ENCODE measurements around the gene UBE2H.

The UBE2H gene

DNA sequence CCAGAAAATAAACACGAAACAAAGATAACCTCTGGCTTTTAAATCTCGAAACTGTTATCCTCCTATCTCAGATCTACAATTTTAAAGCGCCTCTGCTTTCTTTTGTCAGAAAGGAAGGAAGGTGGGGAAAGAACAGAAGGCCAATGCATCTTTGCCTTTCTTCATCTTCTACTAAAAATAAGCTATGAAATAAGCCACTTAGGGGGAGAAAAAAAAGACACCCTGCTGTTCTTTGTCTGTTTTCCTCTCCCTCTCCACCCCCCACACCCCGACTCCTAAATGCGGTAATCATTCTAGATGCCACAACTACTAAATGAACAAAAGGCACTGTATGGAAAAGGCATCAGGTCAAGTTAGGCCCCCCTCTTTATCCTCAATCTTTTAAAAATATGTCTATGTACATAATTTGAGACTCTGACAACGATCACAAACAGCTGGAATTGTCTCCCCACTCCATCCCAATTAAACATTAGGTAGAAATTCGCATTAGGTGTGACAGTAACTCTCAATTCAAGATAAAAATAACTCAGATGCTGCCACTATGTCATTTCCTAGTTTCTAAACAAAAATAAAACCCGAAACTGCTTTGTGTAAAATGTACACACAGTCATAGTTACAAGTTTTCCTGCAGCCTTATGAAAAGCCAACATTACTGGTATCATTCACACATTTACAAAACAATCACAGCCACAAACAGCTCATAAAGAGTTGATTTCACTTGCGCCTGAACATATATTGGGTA lies 2.4 kb downstream of the UBE2H start:
- DNase-seq: no peak

DNA sequence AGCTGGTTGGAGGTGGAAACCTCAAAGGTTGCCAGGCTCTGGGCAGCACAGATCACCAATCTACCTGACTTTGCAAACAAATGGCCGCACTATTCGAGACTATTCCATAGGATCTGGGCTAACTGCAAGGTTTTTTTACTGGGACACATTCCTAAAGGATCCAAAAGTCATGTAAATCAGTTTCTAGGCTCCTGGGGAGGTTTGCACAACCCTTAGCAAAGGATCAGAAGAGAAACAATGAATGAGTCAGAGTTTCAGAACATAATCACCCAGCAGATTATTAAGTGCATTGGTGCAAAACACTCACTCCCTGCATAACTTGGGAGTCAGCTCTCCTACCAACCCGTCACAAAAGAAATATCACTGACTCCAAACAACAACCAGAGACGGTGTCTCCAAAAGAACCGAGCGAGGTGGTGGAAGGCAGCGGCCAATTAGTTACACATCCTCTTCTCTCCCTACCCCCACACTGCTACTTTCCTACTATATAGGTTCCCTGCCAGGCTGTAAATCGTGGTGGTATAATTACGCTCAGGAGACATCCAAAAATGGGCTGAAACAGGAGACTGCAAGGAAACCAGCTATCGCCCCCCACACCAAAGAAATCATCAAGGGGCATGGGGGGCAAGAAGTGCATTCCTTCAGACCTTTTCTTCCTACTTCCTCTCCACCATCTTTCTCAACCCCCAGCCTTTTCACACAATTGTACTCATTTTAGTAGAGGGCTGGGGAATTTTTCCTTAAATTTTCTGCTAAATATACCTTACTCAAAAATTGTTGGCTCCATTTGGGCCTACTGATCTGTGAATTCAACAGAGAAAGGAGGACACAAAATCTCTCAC lies 3.2 kb downstream of the UBE2H start:
- no peak for DNase-seq

DNA sequence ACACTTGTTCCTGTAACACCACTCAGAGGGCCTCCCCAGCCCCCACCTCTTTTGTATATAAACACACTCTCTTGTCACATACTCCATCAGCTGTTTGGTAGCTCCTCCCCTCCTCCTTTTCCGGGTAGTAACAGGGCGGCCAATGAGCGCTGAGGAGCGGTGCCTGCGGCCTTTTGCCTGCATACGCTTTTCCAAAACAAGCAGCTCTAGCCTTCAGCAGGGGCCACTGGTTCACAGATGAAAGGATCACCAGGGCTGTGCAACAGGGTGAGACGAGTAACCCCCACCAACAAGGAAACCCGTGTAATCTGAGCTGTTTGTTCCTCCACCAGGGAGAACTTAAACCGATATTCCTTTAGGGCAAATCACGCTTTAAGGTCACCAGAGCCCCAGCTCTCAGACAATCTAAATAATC lies 3.9 kb downstream of the UBE2H start:
- peak; percentile 93 for DNase-seq

DNA sequence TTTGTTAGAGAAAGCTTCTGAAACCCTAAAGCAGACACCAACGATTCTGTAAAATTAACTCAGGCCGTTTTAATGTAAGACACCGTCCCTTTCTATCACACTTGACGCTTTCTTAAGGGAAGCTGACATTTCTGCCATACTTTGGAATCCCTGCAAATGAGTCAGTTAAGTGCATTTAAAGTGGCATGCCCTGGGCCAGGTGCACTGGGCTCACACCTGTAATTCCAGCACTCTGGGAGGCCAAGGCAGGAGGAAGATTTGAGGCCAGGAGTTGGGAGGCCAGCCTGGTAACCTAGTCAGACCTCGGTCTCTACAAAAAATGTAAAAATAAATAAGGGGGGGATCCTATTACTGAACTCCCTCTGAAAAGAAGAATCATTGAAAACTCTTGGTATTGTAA lies 4.4 kb downstream of the UBE2H start:
- no peak for DNase-seq

DNA sequence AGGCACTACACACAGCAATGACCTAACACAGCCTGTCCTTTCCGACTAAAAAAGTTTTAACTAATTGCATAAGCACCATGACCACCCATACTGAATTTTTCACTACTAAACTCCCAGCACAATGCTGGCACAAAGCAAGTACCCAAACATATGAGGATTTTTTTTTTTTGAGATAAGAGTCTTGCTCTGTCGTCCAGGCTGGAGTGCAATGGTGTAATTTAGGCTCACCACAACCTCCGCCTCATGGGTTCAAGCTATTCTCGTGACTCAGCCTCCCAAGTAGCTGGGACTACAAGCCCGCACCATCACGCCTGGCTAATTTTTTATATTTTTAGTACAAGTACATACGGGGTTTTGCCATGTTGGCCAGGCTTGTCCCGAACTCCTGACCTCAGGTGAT lies 5.1 kb downstream of the UBE2H start:
- DNase-seq: no peak

DNA sequence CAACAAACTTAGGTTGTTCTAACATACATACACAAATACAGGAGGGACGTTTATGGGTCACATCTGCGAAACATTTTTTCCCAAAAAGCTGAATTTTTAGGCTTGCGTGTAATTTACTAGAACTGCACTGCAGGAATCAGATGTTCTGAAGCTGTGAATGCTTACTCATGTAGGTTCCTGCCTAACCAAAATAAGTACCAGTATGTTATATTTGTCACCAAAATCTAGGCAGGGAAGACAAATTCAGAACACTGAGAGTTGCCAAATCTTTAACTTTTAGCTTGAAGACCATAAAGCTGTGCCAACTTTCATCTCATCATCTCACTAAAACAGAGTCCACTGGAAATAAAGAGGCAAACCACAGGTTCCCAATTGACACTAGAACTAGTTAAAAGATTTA lies 5.7 kb downstream of the UBE2H start:
- no peak for DNase-seq

DNA sequence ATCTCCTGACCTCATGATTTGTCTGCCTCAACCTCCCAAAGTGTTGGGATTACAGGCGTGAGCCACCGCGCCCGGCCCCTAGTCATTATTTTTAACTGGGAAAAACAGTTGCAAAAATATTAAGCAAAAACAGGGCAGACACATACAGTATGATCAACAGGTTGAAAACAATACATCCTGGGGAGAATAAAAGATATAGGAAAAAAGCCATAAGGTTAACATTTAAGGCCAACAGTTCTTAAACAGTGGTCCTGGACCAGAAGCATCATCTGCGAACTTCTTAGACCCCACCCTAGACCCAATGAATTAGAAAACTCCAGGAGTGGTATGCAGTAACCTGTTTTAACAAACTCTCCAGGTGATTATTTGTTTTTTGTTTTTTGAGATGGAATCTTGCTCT lies 6.5 kb downstream of the UBE2H start:
- DNase-seq: no peak

DNA sequence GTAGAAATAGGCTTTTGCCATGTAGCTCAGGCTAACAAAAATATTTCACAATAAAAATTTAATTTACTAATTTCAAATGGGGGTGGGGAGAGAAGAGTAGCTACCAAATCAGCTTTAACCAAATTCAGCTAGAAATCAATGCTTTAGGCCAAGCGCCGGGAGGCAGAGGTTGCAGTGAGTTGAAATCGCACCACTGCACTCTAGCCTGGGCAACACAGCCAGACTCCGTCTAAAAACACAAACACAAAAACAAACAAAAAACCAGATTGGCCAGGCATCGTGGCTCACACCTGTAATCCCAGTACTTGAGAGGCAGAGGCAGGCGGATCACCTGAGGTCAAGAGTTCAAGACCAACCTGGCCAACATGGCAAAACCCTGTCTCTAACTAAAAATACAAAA lies 9.4 kb downstream of the UBE2H start:
- no peak for DNase-seq

DNA sequence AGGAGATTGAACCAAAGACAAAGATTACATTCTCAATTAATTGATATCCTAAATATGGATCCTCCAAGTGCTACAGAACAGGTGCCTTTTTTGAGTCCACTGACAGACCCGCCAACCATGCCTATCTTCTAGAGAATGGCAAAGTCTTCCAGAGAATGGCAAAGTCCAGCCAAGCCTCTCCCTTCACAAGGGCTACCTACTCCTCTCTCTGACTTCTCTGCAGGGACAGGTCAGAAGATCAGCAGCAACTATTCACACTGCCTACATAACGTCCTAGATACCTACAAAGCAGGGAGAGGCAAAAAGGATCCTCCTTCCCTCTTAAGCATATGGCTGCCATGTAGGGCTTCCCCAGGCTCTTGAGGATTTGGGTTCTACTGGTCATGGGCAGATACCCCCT lies 12.4 kb downstream of the UBE2H start:
- no peak for DNase-seq

DNA sequence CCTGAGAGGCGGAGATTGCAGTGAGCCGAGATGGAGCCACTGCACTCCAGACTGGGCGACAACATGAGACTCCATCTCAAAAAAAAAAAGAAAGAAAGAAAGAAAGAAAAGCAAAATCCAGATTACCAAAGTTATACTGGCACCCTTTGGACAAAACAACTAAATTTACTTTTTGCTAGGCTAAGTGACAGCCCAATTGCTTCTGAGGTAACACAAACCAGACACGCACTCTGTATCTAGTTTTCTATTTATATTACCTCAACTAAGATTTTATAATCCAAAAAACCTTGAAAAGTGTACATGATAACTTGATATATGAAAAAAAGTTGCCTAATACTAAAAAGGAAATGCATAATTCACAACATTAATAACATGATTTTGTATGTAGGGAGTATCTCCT lies 12.9 kb downstream of the UBE2H start:
- no peak for DNase-seq

DNA sequence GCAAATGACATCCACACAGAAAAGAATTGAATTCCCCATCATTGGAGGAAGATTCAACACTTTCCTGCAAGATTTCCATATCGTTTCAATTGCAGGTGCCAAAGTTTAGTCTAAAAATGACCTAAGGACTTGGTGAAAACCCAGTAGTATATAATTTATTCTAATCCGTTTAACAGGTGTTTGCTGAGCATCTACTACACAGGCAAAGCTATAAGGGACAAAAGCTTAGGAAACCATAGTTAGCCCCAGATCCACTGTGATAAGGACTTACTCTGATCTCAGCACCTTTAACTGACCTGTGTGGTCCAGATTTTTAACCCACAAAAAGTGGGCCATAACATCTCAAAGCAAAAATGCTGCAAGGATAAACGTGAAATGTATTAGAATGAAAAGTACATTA lies 19.1 kb downstream of the UBE2H start:
- DNase-seq: no peak

DNA sequence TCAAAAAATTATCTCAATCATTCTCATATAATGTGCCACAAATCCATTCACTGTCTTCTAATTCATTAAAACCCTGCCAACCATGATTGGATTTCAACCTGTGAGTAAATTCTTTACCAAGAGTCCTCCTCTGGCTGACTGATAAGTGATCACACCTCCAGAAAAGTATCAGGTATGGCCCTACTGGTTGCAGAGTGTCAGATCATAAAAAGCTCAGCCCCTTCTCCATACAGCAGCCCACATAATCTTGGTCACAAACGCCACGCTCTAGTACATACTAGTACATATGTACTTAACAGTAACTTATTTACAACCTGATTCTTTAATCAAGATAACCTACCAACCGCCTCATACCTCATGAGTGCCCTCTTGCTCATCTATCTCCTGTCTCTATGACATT lies 26.1 kb downstream of the UBE2H start:
- no peak for DNase-seq

DNA sequence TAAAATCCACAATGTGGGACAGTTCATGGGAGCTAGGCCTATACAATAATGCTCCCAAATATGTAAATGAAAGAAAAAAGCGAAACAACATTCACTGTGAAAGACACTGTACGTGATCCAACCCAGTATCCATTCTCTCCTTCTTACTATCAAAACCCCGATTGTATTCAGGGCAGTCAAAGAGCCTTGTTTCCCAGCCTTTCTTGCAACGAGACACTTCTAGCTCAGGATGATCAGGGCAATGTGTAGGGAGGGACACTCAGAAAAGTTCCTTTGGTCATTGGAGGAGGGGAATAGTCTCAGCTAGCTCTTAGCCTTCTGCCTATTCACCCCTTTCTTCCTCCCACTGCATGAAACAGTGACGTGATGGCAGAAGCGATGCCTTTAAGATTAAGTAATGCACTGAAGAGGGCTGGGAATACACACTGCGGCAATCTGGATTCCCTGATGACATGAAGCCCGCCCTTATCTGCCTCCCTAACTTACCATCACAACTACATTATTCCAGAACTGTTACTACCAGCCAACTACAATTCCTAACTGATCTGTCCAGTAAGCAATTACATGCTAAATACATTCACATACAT lies 27.3 kb downstream of the UBE2H start:
- no peak for DNase-seq

DNA sequence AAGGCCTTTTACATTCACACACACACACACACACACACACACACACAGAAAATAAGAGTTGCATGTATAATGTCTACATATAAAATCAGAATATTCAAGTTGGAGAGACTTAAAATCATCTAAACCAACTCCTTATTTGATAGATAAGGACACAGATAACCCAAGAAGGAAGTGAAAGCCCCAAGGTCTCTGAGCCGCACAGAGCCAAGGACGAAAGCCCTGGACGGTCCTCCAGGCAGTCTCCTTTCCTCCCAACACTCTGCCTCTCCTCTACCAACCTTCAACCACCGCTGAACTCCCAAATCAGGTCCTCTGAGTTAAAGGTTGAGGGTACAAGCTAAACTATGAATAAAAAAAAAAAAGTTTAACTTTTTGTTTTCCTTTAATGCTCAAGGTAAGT lies 28.2 kb downstream of the UBE2H start:
- DNase-seq: no peak

DNA sequence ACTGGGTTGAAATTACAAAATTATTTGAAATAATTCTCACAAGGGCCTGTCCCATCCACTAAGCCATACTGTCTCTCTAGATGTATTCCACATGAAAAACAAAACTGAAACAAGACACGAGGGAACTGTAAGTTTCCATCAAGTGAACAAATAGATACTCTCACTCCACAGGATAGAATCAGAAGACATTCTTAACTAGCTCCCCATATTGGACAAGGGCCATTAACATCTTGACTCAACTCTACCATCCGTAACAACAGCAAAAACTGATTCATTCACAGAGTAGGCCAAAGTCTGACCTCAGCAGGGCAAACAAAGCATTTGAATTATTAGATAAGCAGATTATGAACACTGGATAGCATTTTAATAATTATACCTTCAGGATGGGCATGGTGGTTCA lies 29.1 kb downstream of the UBE2H start:
- DNase-seq: no peak

DNA sequence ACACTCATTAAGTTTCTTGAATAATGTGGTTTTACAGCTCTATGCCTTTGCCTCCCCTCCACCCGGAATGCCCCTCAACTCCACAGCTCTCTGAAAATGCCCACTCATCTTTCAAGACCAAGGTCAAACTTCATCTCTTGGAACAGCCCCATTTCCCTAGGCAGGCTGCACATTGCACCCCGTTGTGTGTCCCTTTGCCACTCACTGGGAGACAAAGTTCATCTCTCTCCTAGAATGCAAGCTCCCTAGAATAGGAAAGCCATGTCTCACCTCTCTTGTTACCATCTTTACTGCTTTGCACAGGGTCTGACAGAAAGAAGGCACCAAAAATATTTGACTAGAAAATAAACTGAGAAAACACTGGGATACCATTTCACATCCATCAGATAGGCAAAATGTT lies 33.3 kb downstream of the UBE2H start:
- DNase-seq: no peak

DNA sequence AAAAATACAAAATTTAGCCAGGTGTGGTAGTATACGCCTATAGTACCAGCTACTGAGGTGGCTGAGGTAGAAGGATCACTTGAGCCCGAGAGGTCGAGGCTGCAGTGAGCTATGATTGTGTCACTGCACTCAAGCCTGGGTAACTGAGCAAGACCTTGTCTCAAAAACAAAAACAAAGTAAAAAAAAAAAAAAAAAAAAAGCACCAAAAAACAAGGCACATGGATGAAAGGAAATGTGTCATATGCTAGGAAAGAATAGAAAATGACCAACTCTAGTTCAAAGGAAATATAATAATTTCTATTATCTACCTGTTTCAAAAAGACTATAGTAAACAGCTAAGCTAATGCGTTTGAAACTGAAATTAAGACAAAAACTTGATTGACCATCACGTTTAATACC lies 33.8 kb downstream of the UBE2H start:
- no peak for DNase-seq

DNA sequence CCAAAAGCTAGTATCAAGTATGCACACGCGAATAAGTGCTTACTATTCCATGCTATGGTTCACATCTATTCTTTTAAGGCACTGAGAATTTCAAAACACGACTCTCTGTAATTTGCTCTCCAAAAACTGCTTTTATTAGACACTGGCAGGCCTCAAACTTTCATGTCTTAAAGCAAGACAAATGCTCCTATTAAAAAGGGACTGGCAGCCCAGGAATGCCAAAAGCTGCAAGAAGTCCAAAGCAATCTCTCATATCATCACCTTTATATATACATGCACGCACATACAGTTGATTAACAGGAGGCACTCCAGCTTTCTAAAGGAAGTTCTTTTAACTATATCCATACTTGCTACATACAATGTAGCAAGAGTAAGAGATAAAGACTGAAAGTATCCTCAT lies 34.8 kb downstream of the UBE2H start:
- DNase-seq: no peak

DNA sequence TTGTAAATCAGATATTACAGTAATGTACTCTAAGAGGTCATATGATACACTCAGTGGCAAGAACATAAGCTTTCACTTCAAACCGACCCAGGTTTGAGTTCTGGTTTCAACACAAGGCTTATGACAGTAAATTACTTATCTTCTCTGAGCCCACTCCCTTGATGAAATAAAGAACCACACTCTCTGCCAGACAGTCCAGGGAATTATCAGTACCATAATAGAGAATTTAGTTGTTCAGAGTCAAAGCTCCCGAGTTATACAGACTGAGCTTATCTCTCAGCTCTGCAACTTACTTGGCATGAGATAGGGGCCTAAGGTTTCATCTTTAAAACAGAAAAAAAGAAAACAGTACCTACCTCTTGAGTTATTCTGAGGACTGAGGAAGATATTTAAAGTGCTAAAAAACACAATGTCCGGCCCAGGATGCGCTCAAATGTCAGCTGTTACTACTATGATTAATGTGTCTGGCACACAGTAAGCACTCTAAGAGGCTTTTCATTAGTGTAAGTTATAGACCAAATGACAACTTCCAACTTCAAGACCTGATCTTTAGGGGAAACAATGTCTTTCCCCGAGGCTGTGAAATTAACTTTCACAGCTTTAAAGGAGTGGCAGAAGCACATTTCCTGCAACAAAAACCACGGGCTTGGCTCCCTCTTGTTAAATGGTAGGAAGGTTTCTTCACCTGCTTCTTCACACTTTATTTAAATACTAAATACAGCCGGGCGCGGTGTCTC lies 38.1 kb downstream of the UBE2H start:
- DNase-seq: no peak

DNA sequence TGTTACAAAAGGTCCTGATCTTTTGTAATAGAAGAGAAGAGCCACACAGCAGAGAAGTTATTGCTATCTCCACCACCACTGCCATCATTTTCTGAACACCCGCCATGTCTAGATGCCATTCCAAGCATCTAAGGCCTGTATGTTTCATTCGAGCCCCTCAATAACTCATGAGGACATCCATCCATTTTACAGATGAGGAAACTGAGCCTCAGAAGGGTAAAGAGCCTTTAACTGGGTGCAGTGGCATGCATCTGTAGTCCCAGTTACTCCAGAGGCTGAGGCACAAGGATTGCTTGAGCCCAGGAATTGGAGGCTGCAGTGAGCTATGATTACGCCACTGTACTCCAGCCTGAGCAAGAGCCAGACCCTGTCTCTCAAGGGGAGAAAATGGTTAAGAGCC lies 39.3 kb downstream of the UBE2H start:
- no peak for DNase-seq

DNA sequence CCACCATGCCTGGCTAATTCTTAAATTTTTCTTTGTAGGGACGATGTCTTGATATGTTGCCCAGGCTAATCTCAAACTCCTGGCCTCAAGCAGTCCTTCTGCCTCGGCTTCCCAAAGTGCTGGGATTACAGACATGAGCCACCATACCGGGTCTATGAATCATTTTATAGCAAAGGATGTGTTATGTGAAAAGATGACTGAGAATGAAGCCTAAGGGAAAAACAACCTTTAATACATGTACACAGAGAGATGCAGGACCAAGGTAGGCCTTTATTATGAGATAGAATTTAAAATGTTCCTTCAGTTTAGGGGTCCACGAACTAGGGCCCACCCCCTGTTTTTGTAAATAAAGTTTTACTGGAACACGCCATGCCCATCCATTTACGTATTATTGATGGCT lies 41.0 kb downstream of the UBE2H start:
- no peak for DNase-seq

DNA sequence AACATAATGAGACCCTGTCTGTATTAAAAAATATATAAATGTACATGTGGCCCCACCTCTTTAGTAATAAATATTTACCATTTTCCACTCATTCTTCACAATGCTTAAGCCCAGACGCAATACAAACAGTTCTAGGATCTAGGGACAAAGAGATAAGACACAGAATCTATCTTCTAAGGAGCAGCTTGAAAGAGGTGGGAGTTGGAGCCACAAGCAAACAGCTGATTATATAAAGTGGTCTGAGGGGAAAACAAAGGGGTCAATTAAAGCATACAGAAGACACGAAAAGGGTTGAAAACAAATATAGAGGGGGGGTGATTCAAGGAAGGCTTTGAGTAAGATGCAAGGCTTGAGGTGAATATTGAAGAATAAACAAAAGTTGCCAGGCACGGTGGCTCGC lies 43.1 kb downstream of the UBE2H start:
- DNase-seq: no peak

DNA sequence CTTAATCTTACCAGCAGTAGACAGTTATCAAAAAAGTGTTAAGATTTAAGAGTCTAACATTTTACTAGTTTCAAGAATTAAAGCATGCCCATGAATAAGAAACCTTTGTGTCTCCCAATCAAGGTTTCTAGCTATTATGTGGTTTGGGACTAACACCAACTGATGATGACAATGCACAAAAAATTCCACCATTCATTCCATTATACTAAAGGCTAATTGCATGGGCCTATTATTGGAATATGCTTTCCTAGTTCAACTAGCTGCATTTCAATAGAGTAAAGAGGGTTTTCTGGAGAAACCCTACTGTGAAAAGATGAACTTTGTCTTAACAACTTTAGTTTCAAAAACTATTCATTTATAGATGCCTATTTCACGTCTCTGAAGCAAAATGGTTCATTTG lies 44.6 kb downstream of the UBE2H start:
- DNase-seq: no peak
